Measurements from ENCODE around the gene COA6.

DNA sequence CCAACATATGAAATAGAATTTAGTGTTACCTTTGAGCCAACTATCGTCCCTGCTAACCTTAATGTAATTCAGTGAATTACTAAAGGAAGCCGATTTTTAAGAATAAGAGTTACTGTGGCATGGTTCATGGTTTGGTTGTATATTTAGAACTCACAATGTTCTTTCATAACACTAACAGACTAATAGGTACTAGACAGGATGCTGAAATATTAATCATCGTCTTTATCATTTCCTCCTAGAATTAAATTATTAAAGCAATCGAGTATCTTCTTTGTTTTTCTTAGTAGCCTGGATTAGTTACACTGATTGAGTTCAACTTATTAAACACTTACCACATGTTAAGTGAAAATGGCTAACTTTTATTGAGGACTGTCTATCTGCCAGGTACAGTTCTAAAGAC, 58.0 kb downstream of the COA6 start:
- no peak for TF ChIP-seq EZH2phosphoT487 (conservative IDR thresholded peaks at IDR 0.05; ENCODE audit: low read length)
- TF ChIP-seq, protein P1, sequence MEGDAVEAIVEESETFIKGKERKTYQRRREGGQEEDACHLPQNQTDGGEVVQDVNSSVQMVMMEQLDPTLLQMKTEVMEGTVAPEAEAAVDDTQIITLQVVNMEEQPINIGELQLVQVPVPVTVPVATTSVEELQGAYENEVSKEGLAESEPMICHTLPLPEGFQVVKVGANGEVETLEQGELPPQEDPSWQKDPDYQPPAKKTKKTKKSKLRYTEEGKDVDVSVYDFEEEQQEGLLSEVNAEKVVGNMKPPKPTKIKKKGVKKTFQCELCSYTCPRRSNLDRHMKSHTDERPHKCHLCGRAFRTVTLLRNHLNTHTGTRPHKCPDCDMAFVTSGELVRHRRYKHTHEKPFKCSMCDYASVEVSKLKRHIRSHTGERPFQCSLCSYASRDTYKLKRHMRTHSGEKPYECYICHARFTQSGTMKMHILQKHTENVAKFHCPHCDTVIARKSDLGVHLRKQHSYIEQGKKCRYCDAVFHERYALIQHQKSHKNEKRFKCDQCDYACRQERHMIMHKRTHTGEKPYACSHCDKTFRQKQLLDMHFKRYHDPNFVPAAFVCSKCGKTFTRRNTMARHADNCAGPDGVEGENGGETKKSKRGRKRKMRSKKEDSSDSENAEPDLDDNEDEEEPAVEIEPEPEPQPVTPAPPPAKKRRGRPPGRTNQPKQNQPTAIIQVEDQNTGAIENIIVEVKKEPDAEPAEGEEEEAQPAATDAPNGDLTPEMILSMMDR (IDR thresholded peaks at IDR 0.05; ENCODE audit: insufficient read depth, low read length, poor library complexity, severe bottlenecking), result no peak

All from SU-DHL-6 (cell line).